B cell (primary cell): ENCODE measurements around the gene HSPA1A. TPM values are rescaled to one million over a fixed set of nuclear protein-coding genes. Genes with fewer than 3 reads are reported as not detected.

Experiments used
- ATAC-seq: fragments of 200-7000 bp; cut with Tn5 transposase; one replicate; pipeline ENCODE4 v1.10.0; 2021; ENCODE audit warnings: low read depth, mild to moderate bottlenecking, moderate number of reproducible peaks, moderate library complexity
- CTCF ChIA-PET: fragments of 350-600 bp; sonication (Branson Sonifier 250); formaldehyde crosslinking; loops from one replicate; lab custom pipeline; 2021; ENCODE audit warnings: antibody characterized with exemption, inconsistent platforms; lab: Charles Lee
- POLR2A ChIA-PET: fragments of 350-600 bp; sonication (Branson Sonifier 250); formaldehyde crosslinking; loops from one replicate; lab custom pipeline; 2021; ENCODE audit warnings: antibody characterized with exemption; lab: Charles Lee
- DNase-seq: peaks from one replicate; pipeline ENCODE4 v3.0.0; 2013
- H2AFZ ChIP-seq: 2 replicates; pipeline ENCODE4 v1.6.1; 2012; ENCODE audit warnings: mild to moderate bottlenecking, low read depth, low read length; ENCODE audit not compliant: insufficient read depth, poor library complexity, severe bottlenecking
- H3K27ac ChIP-seq, 2 donors: 1 replicate in 1 of 2; 2 replicates in 1 of 2; pipeline ENCODE4 v1.5.1; 2012 to 2013; ENCODE audit warnings: low read length in 2 of 2, mild to moderate bottlenecking in 2 of 2, moderate library complexity in 1 of 2
- H3K27me3 ChIP-seq, 4 experiments: fragments of 200-600 bp in 1 of 4; sonication (generic) in 1 of 4; replicated peaks in 1 of 4; 1 replicate in 2 of 4; 2 replicates in 2 of 4; pipeline versions ENCODE4 v1.6.1 to v1.7.0; 2013 to 2016; ENCODE audit warnings: low read length in 3 of 4, mild to moderate bottlenecking in 2 of 4, mixed read lengths in 1 of 4, moderate library complexity in 1 of 4; ENCODE audit not compliant: insufficient read depth in 4 of 4, control insufficient read depth in 3 of 4; ENCODE audit errors: control extremely low read depth in 1 of 4
- H3K36me3 ChIP-seq, 2 experiments: replicated peaks in 1 of 2; 1 replicate in 1 of 2; 2 replicates in 1 of 2; pipeline versions ENCODE4 v1.6.1 to v1.7.1; 2013; ENCODE audit warnings: low read length in 1 of 2; ENCODE audit not compliant: insufficient read depth in 2 of 2, control insufficient read depth in 1 of 2; ENCODE audit errors: control extremely low read depth in 1 of 2, extremely low read depth in 1 of 2
- H3K4me1 ChIP-seq, 2 donors: fragments of 200-600 bp in 1 of 2; sonication (generic) in 1 of 2; 1 replicate in 1 of 2; 2 replicates in 1 of 2; pipeline versions ENCODE4 v1.5.1 to v1.6.1; 2013 to 2017; ENCODE audit warnings: low read length in 2 of 2; ENCODE audit not compliant: control insufficient read depth in 2 of 2, insufficient read depth in 2 of 2
- H3K4me2 ChIP-seq: replicated peaks from 2 replicates; pipeline ENCODE3; 2012; ENCODE audit warnings: mild to moderate bottlenecking, low read depth, low read length; ENCODE audit not compliant: poor library complexity, severe bottlenecking
- H3K4me3 ChIP-seq, 5 experiments: fragments of 200-600 bp in 1 of 5; sonication (generic) in 1 of 5; 1 replicate in 3 of 5; 2 replicates in 2 of 5; pipeline versions ENCODE4 v1.5.1 to v1.7.0; 2011 to 2016; ENCODE audit warnings: low read length in 4 of 5, mild to moderate bottlenecking in 4 of 5, low read depth in 2 of 5, control low read depth in 1 of 5, moderate library complexity in 1 of 5; ENCODE audit not compliant: insufficient read depth in 1 of 5; ENCODE audit errors: control extremely low read depth in 1 of 5, extremely low read depth in 1 of 5
- H3K79me2 ChIP-seq: fragments of 200-600 bp; sonication (generic); one replicate; pipeline ENCODE4 v1.6.0; 2016; ENCODE audit warnings: low read length; ENCODE audit not compliant: control insufficient read depth, insufficient read depth
- H3K9ac ChIP-seq: fragments of 200-600 bp; sonication (generic); 2 replicates; pipeline ENCODE4 v1.6.1; 2017; ENCODE audit warnings: mild to moderate bottlenecking, low read length, moderate library complexity
- H3K9me3 ChIP-seq, 3 donors: one replicate each; pipeline versions ENCODE4 v1.6.1 to v1.7.1; 2013; ENCODE audit warnings: low read length in 2 of 3; ENCODE audit not compliant: control insufficient read depth in 2 of 3, insufficient read depth in 1 of 3; ENCODE audit errors: control extremely low read depth in 1 of 3
- H4K20me1 ChIP-seq: 2 replicates; pipeline ENCODE4 v1.6.0; 2012; ENCODE audit warnings: mild to moderate bottlenecking, low read length; ENCODE audit not compliant: insufficient read depth, control insufficient read depth, poor library complexity, severe bottlenecking
- H3K27ac Mint-ChIP-seq: one replicate; pipeline ENCODE4 v1.8.0; 2021; ENCODE audit warnings: mixed read lengths
- H3K27me3 Mint-ChIP-seq: one replicate; pipeline ENCODE4 v1.8.0; 2021; ENCODE audit warnings: mixed read lengths
- H3K4me1 Mint-ChIP-seq: one replicate; pipeline ENCODE4 v1.8.0; 2021; ENCODE audit warnings: mixed read lengths
- H3K4me3 Mint-ChIP-seq: one replicate; pipeline ENCODE4 v1.8.0; 2021; ENCODE audit warnings: mixed read lengths
- H3K9me3 Mint-ChIP-seq: one replicate; pipeline ENCODE4 v1.8.0; 2022; ENCODE audit warnings: mixed read lengths; ENCODE audit not compliant: insufficient read depth
- EZH2 ChIP-seq: IDR thresholded peaks from 2 replicates; pipeline ENCODE4 v1.6.1; 2012; ENCODE audit warnings: borderline replicate concordance, low read depth, mild to moderate bottlenecking, moderate library complexity, low read length; ENCODE audit not compliant: insufficient read depth, poor library complexity, severe bottlenecking
- WGBS: methylation state at CpG from one replicate; pipeline ENCODE4 v1.1.5; 2013; ENCODE audit warnings: missing lambda C conversion rate; ENCODE audit not compliant: insufficient coverage; 5-methylcytosine and 5-hydroxymethylcytosine counted together
- intact Hi-C: fragments of 100-400 bp; cut with micrococcal nuclease; formaldehyde crosslinking; loops from one replicate; pipeline ENCODE4 v1.10.0; 2022
- polyA plus RNA-seq: library from polyadenylated mRNA; depleted of rRNA; stranded (reverse); fragments of >200 nt; gene quantifications from 2 replicates; pipeline ENCODE4 v1.2.3, GENCODE V29; 2012
- total RNA-seq, 2 donors: library from RNA; stranded (reverse); fragments of 120-200 nt in 1 of 2; gene quantifications; 1 replicate in 1 of 2; 2 replicates in 1 of 2; pipeline versions ENCODE4 v1.2.3 to v1.2.4, GENCODE V29; 2013 to 2022
- TF ChIP-seq, protein P1 (sequence below): fragments of 200-600 bp; IDR thresholded peaks from one replicate; pipeline ENCODE4 v1.8.0; 2022; ENCODE audit warnings: antibody characterized with exemption, mild to moderate bottlenecking

The HSPA1A gene
- total and polyA plus RNA-seq, 2 donors (not counting 1 experiment from before 2014, with no cell fraction given): 61.2 to 129 TPM

DNA sequence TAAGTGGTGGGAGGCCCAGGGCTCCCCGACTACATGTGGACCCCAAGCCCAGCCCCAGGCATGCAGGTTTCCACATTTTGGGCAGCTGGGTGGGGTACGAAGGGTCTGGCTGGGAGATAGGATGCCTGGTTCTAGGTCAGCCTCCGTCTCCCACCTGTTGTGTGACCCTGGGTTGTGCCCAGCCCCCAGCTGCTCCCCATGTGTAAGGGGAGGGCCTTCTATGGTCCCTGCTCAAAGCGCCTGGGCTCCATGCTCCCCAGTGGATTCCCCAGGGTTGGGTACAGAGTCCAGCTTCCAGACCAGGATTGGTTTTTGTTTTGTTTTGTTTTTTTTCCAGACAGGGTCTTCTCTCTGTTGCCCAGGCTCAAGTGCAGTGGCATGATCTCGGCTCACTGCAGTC, 37.1 kb upstream of the HSPA1A start:
- no peak for ATAC-seq

More for the DNA sequence above, 37.1 kb upstream of the HSPA1A start:
- 95% methylated on average over 5 of the region's 5 CpGs for WGBS
- Mint-ChIP-seq H3K27me3 (no peaks in the 10 kb centered on the region), H3K9me3 (no peaks in the 10 kb centered on the region), H3K4me1 (peaks cover 18% of the 10 kb centered on the region), H3K4me3 (no peak overlapping the region), H3K27ac (no peak overlapping the region)
- peaks cover 0 to 51% of the 10 kb centered on the region in 2 experiments for H3K36me3 ChIP-seq
- POLR2A ChIA-PET: no interaction called here
- TF ChIP-seq, protein P1, sequence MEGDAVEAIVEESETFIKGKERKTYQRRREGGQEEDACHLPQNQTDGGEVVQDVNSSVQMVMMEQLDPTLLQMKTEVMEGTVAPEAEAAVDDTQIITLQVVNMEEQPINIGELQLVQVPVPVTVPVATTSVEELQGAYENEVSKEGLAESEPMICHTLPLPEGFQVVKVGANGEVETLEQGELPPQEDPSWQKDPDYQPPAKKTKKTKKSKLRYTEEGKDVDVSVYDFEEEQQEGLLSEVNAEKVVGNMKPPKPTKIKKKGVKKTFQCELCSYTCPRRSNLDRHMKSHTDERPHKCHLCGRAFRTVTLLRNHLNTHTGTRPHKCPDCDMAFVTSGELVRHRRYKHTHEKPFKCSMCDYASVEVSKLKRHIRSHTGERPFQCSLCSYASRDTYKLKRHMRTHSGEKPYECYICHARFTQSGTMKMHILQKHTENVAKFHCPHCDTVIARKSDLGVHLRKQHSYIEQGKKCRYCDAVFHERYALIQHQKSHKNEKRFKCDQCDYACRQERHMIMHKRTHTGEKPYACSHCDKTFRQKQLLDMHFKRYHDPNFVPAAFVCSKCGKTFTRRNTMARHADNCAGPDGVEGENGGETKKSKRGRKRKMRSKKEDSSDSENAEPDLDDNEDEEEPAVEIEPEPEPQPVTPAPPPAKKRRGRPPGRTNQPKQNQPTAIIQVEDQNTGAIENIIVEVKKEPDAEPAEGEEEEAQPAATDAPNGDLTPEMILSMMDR: no peak
- TF ChIP-seq EZH2: no peak
- DNase-seq: no peak
- no peaks in the 10 kb centered on the region for H4K20me1 ChIP-seq
- H2AFZ ChIP-seq: no peak overlapping the region
- no peak overlapping the region for H3K9ac ChIP-seq
- H3K4me3 ChIP-seq: no peak overlapping the region
- peaks cover 15 to 21% of the 10 kb centered on the region in 2 donors for H3K4me1 ChIP-seq
- intact Hi-C loops: no loop called here
- no peak overlapping the region for H3K4me2 ChIP-seq
- H3K27me3 ChIP-seq: no peaks in the 10 kb centered on the region
- H3K9me3 ChIP-seq: no peaks in the 10 kb centered on the region
- CTCF ChIA-PET: interaction anchor here (1.2 to 1.9 kb wide), 2 partner anchors 8 to 13 kb away, joined by 4 to 7 read pairs; no protein-coding TSS in a partner anchor
- H3K27ac ChIP-seq: no peak overlapping the region
- no peaks in the 10 kb centered on the region for H3K79me2 ChIP-seq
